Astrocyte (in vitro differentiated cells and primary cell): Measurements from ENCODE around the gene LRP1B. TPM values are rescaled to one million over a fixed set of nuclear protein-coding genes. Genes with fewer than 3 reads are reported as not detected.

ENCODE experiments used
- DNase-seq: peaks from one replicate; pipeline ENCODE4 v3.0.0-alpha.2; 2010; ENCODE audit warnings: low read depth
- FAIRE-seq: peaks from 2 replicates; lab custom pipeline; 2011; peaks lifted over from hg19 to GRCh38; lab: Jason Lieb, UNC
- H2AFZ ChIP-seq: 2 replicates; pipeline ENCODE4 v1.6.0; 2012; ENCODE audit warnings: low read depth, low read length, inconsistent platforms
- H3K27ac ChIP-seq: 2 replicates; pipeline ENCODE4 v1.5.1; 2011; ENCODE audit warnings: low read depth, low read length, inconsistent platforms
- H3K27me3 ChIP-seq: 2 replicates; pipeline ENCODE4 v1.6.0; 2011; ENCODE audit warnings: low read length, inconsistent platforms; ENCODE audit not compliant: insufficient read depth
- H3K36me3 ChIP-seq: 2 replicates; pipeline ENCODE4 v1.5.1; 2011; ENCODE audit warnings: low read length, inconsistent platforms; ENCODE audit not compliant: insufficient read depth
- H3K4me1 ChIP-seq: 2 replicates; pipeline ENCODE4 v1.5.1; 2011; ENCODE audit warnings: low read length, inconsistent platforms; ENCODE audit not compliant: insufficient read depth
- H3K4me2 ChIP-seq: 2 replicates; pipeline ENCODE4 v1.6.0; 2012; ENCODE audit warnings: low read length, inconsistent platforms
- H3K4me3 ChIP-seq: 2 replicates; pipeline ENCODE4 v1.5.1; 2011; ENCODE audit warnings: low read depth, mild to moderate bottlenecking, low read length, inconsistent platforms; ENCODE audit not compliant: insufficient read depth
- H3K79me2 ChIP-seq: 2 replicates; pipeline ENCODE4 v1.6.0; 2012; ENCODE audit warnings: mild to moderate bottlenecking, low read length, inconsistent platforms; ENCODE audit not compliant: insufficient read depth
- H3K9ac ChIP-seq: 2 replicates; pipeline ENCODE4 v1.6.0; 2012; ENCODE audit warnings: mild to moderate bottlenecking, low read length, inconsistent platforms
- H3K9me3 ChIP-seq: 2 replicates; pipeline ENCODE4 v1.5.1; 2012; ENCODE audit warnings: low read depth, mild to moderate bottlenecking, low read length, inconsistent platforms; ENCODE audit not compliant: insufficient read depth
- H4K20me1 ChIP-seq: 2 replicates; pipeline ENCODE4 v1.6.0; 2012; ENCODE audit warnings: low read length, inconsistent platforms; ENCODE audit not compliant: insufficient read depth
- H3K27ac Mint-ChIP-seq: one replicate; pipeline ENCODE4 v1.8.0; 2021; ENCODE audit warnings: mild to moderate bottlenecking, mixed read lengths; ENCODE audit not compliant: unreplicated experiment
- H3K27me3 Mint-ChIP-seq: one replicate; pipeline ENCODE4 v1.8.0; 2021; ENCODE audit warnings: low read depth, mixed read lengths; ENCODE audit not compliant: unreplicated experiment
- H3K36me3 Mint-ChIP-seq: one replicate; pipeline ENCODE4 v1.8.0; 2021; ENCODE audit warnings: low read depth, mixed read lengths; ENCODE audit not compliant: unreplicated experiment
- H3K4me1 Mint-ChIP-seq: one replicate; pipeline ENCODE4 v1.8.0; 2021; ENCODE audit warnings: low read depth, mixed read lengths; ENCODE audit not compliant: unreplicated experiment
- H3K4me3 Mint-ChIP-seq: one replicate; pipeline ENCODE4 v1.8.0; 2021; ENCODE audit warnings: mild to moderate bottlenecking, moderate library complexity, mixed read lengths; ENCODE audit not compliant: unreplicated experiment
- H3K9me3 Mint-ChIP-seq: one replicate; pipeline ENCODE4 v1.8.0; 2021; ENCODE audit warnings: mild to moderate bottlenecking, mixed read lengths; ENCODE audit not compliant: unreplicated experiment
- CTCF ChIP-seq: IDR thresholded peaks from 2 replicates; pipeline ENCODE4 v1.5.1; 2011; ENCODE audit warnings: low read depth, mild to moderate bottlenecking, inconsistent platforms, low read length, moderate library complexity; ENCODE audit not compliant: insufficient read depth
- EZH2 ChIP-seq: IDR thresholded peaks from 2 replicates; pipeline ENCODE4 v1.6.1; 2012; ENCODE audit warnings: mild to moderate bottlenecking, low read length, inconsistent platforms; ENCODE audit not compliant: insufficient read depth
- total RNA-seq: library from RNA; stranded (reverse); gene quantifications from 2 replicates; pipeline ENCODE4 v1.2.1, GENCODE V29; 2021

LRP1B gene
- total RNA-seq, 1 donor from 2014 or later: 1.5 TPM

DNA sequence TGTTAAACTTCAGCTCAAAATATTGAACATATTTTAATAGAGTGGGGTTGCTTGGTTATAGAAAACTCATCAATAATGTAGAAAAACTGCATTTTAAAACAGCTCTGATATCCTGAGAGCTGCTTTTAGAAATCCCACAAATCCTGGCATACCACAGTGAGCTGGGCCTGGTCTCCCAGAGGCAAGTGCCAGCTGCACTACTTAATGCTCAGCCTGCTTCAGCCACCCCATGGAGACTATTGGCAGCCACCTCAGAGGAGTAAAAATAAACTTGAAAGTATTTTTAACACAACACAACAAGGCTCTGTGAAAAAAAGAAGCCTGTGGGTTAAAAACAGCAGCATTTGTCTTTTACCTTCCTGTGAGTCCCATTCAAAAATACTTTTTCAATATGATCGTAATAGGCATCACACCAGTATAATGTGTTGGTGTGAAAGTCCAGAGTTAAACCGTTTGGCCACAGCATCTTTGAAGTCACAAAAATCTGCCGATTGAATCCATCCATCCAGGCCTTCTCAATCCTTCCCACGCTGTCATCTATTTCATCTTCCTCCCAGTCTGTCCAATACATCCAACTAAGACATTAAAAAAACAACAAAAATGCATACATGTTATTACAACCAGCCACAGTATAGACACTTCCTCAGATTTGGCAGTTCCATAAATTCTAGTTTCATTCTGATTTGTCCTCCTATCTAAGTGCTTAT lies 1115.3 kb downstream of the LRP1B start:
- H3K36me3 Mint-ChIP-seq: no peaks in the 10 kb centered on the region
- H3K9ac ChIP-seq: no peak overlapping the region
- H3K4me1 ChIP-seq: peaks cover 2% of the 10 kb centered on the region
- H3K4me3 Mint-ChIP-seq: no peak overlapping the region
- peak; percentile 35 for DNase-seq
- FAIRE-seq: peak; percentile 76
- no peaks in the 10 kb centered on the region for H4K20me1 ChIP-seq
- no peaks in the 10 kb centered on the region for H3K36me3 ChIP-seq
- H3K4me2 ChIP-seq: no peak overlapping the region
- no peak overlapping the region for H3K4me3 ChIP-seq
- no peaks in the 10 kb centered on the region for H3K27me3 ChIP-seq
- H3K9me3 Mint-ChIP-seq: no peaks in the 10 kb centered on the region
- H3K27ac ChIP-seq: no peak overlapping the region
- H3K9me3 ChIP-seq: no peaks in the 10 kb centered on the region
- H3K79me2 ChIP-seq: no peaks in the 10 kb centered on the region
- peaks cover 2% of the 10 kb centered on the region for H3K4me1 Mint-ChIP-seq
- no peak overlapping the region for H3K27ac Mint-ChIP-seq
- H2AFZ ChIP-seq: no peak overlapping the region
- H3K27me3 Mint-ChIP-seq: no peaks in the 10 kb centered on the region
- TF ChIP-seq CTCF (no peak), EZH2 (no peak)

DNA sequence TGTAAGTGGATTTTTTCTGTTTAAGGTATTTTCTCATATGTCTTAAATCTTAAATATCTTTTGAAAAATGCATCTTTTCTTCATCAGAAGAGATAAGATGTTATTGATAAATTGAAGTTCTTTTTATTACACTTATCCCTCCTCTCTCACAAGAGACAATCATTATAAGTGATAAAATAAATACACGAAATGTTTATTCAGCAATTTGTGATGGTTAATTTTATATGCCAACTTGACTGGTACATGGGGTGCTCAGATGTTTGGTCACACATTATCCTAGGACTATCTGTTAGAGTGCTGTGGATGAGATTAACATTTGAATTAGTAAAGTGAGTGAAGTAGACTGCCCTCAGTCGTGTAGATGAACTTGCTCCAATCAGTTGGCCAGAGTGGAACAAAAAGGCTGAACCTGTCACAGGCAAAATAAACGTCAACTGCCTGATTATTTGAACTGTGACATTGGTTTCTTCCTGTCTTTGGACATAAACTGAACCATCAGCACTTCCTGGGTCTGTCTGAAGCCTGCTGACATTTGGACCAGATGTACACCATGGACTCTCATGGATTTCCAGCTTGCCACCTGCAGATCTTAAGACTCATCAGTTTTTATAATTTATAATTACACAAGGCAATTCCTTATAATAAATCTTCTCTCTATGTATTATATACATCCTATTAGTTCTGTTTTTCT lies 1126.7 kb downstream of the LRP1B start:
- no peak for FAIRE-seq
- no peak overlapping the region for H3K27ac ChIP-seq
- no peak overlapping the region for H3K4me3 Mint-ChIP-seq

More for the DNA sequence above, 1126.7 kb downstream of the LRP1B start:
- H3K27me3 Mint-ChIP-seq: no peaks in the 10 kb centered on the region
- Histone ChIP-seq H3K4me2 (no peak overlapping the region), H4K20me1 (no peaks in the 10 kb centered on the region), H3K4me1 (no peaks in the 10 kb centered on the region), H3K9me3 (no peaks in the 10 kb centered on the region), H3K27me3 (no peaks in the 10 kb centered on the region), H3K36me3 (no peaks in the 10 kb centered on the region), H2AFZ (no peak overlapping the region), H3K9ac (no peak overlapping the region), H3K79me2 (no peaks in the 10 kb centered on the region), H3K4me3 (no peak overlapping the region)
- H3K4me1 Mint-ChIP-seq: no peaks in the 10 kb centered on the region
- no peak overlapping the region for H3K27ac Mint-ChIP-seq
- DNase-seq: no peak
- TF ChIP-seq EZH2 (no peak), CTCF (no peak)
- H3K9me3 Mint-ChIP-seq: no peaks in the 10 kb centered on the region
- H3K36me3 Mint-ChIP-seq: no peaks in the 10 kb centered on the region
